HL-60 (cell line): ENCODE measurements around the gene COL6A2.

Source experiments
- DNase-seq, 2 experiments: peaks; one replicate each; pipeline ENCODE4 v3.0.0-alpha.2; 2010 to 2020; ENCODE audit warnings: low read depth in 1 of 2, low spot score in 1 of 2
- H3K27ac ChIP-seq: fragments of 250-450 bp; sonication (Bioruptor Pico); replicated peaks from 2 replicates; pipeline ENCODE4 v1.5.1; 2020; ENCODE audit warnings: mild to moderate bottlenecking, moderate library complexity
- H3K27me3 ChIP-seq: fragments of 250-450 bp; sonication (Bioruptor Pico); 2 replicates; pipeline ENCODE4 v1.5.1; 2021; ENCODE audit warnings: mild to moderate bottlenecking, moderate library complexity; ENCODE audit not compliant: insufficient read depth, poor library complexity, severe bottlenecking
- H3K4me3 ChIP-seq: replicated peaks from 2 replicates; pipeline ENCODE4 v1.5.1; 2011; ENCODE audit warnings: mild to moderate bottlenecking, control low read depth, low read length; ENCODE audit not compliant: insufficient read depth
- CTCF ChIP-seq: IDR thresholded peaks from one replicate; pipeline ENCODE4 v1.5.1; 2011; ENCODE audit warnings: low read length, control low read depth, inconsistent platforms; ENCODE audit not compliant: insufficient read depth
- GABPA ChIP-seq: IDR thresholded peaks from 2 replicates; pipeline ENCODE4 v1.6.1; 2012; ENCODE audit warnings: low read depth
- POLR2AphosphoS5 ChIP-seq: IDR thresholded peaks from 2 replicates; pipeline ENCODE4 v1.6.1; 2012; ENCODE audit warnings: low read depth
- REST ChIP-seq: IDR thresholded peaks from 2 replicates; pipeline ENCODE4 v1.6.1; 2012; ENCODE audit warnings: low read depth; ENCODE audit not compliant: insufficient replicate concordance
- SPI1 ChIP-seq: IDR thresholded peaks from 2 replicates; pipeline ENCODE4 v1.6.1; 2012; ENCODE audit warnings: low read depth, mild to moderate bottlenecking, borderline replicate concordance

COL6A2 gene

GRCh38 chr21:46119637-46120271, 21.8 kb downstream of the COL6A2 start:
- no peak for DNase-seq

GRCh38 chr21:46120301-46121285, 22.7 kb downstream of the COL6A2 start:
- H3K27ac ChIP-seq: no peak overlapping the region
- no peak overlapping the region for H3K4me3 ChIP-seq
- TF ChIP-seq REST: no peak
- no peak for TF ChIP-seq CTCF
- TF ChIP-seq SPI1: no peak
- no peak for TF ChIP-seq GABPA
- no peak for TF ChIP-seq POLR2AphosphoS5
- DNase-seq: no peak
- H3K27me3 ChIP-seq: no peaks in the 10 kb centered on the region

More at GRCh38 chr21:46119637-46120271, 21.8 kb downstream of the COL6A2 start:
- no peaks in the 10 kb centered on the region for H3K27me3 ChIP-seq
- no peak overlapping the region for H3K27ac ChIP-seq
- TF ChIP-seq REST: no peak
- no peak for TF ChIP-seq POLR2AphosphoS5
- no peak for TF ChIP-seq CTCF
- TF ChIP-seq GABPA: no peak
- no peak for TF ChIP-seq SPI1
- no peak overlapping the region for H3K4me3 ChIP-seq

- Histone ChIP-seq H3K27ac (no peak overlapping the region), H3K4me3 (no peak overlapping the region)
Observed at GRCh38 chr21:46121286-46122221, 23.6 kb downstream of the COL6A2 start.

More at GRCh38 chr21:46121286-46122221, 23.6 kb downstream of the COL6A2 start:
- no peak for DNase-seq
- H3K27me3 ChIP-seq: no peaks in the 10 kb centered on the region
- TF ChIP-seq GABPA (no peak), SPI1 (no peak), REST (no peak), POLR2AphosphoS5 (no peak), CTCF (no peak)
